Measurements from ENCODE around the gene LRRC8E.
"Not testable (repeated sequence)": the region's sequence is repeated elsewhere in the genome, so short reads cannot be mapped to it uniquely, and the experiment has no call there.

LRRC8E gene

GRCh38 chr19:7920519-7921301 is 32.4 kb downstream of the LRRC8E start:
- peak; percentile 99 to 100 (median 100) for DNase-seq (ENCODE audit: low read depth in 3 of 3)

GRCh38 chr19:7921302-7921966 is 33.1 kb downstream of the LRRC8E start:
- DNase-seq (ENCODE audit: low read depth in 3 of 3): no peak

- no peak for DNase-seq (ENCODE audit: low read depth in 3 of 3)
Measured at GRCh38 chr19:7921967-7922835, 33.9 kb downstream of the LRRC8E start.

GRCh38 chr19:7922836-7923195 is 34.5 kb downstream of the LRRC8E start:
- DNase-seq (ENCODE audit: low read depth in 3 of 3): no peak

- no peak for DNase-seq (ENCODE audit: low read depth in 3 of 3)
Measured at GRCh38 chr19:7923295-7924191, 35.2 kb downstream of the LRRC8E start.

- no peak for DNase-seq (ENCODE audit: low read depth in 3 of 3)
Measured at GRCh38 chr19:7924241-7924640, 35.9 kb downstream of the LRRC8E start.

GRCh38 chr19:7924651-7925170 is 36.4 kb downstream of the LRRC8E start:
- DNase-seq (ENCODE audit: low read depth in 3 of 3): no peak

- peak; percentile 62 to 63 (median 63) for DNase-seq (ENCODE audit: low read depth in 3 of 3)
Measured at GRCh38 chr19:7925171-7925851, 37.0 kb downstream of the LRRC8E start.

- DNase-seq (ENCODE audit: low read depth in 3 of 3): peak; percentile 61 to 73 (median 72)
Measured at GRCh38 chr19:7926021-7926726, 37.9 kb downstream of the LRRC8E start, which contains the start of gene CTXN1. TSS of gene CTXN1 (minus strand) at chr19:7926135. CDS start at chr19:7925538, 597 bp downstream.

- no peak for DNase-seq (ENCODE audit: low read depth in 3 of 3)
Measured at GRCh38 chr19:7926727-7927604, 38.7 kb downstream of the LRRC8E start.

- DNase-seq (ENCODE audit: low read depth in 3 of 3): no peak
Measured at GRCh38 chr19:7927605-7928333, 39.5 kb downstream of the LRRC8E start.

- DNase-seq (ENCODE audit: low read depth in 3 of 3): no peak
Measured at GRCh38 chr19:7928334-7928706, 40.0 kb downstream of the LRRC8E start.

GRCh38 chr19:7928741-7929701 is 40.7 kb downstream of the LRRC8E start:
- DNase-seq (ENCODE audit: low read depth in 3 of 3): peak in 1 of 3 experiments; percentile 36

- DNase-seq (ENCODE audit: low read depth in 3 of 3): not testable (repeated sequence)
Measured at GRCh38 chr19:7930030-7930429, 41.7 kb downstream of the LRRC8E start.

- DNase-seq (ENCODE audit: low read depth in 3 of 3): no peak
Measured at GRCh38 chr19:7930765-7931164, 42.5 kb downstream of the LRRC8E start.

- no peak for DNase-seq (ENCODE audit: low read depth in 3 of 3)
Measured at GRCh38 chr19:7931221-7932061, 43.1 kb downstream of the LRRC8E start.
